ENCODE data around the gene ZDHHC9.

Gene ZDHHC9

GRCh38 chrX:129798888-129799287, 44.8 kb downstream of the ZDHHC9 start:
- WGBS (ENCODE audit: extremely low coverage, insufficient coverage, insufficient read length): no CpG with 5 or more reads among the region's 5 CpGs

GRCh38 chrX:129798456-129798855, 45.2 kb downstream of the ZDHHC9 start:
- no peak overlapping the region for H3K4ac ChIP-seq (ENCODE audit: low read depth, low read length)
- H3K9ac ChIP-seq (ENCODE audit: low read length): no peak overlapping the region
- no peak overlapping the region for H4K91ac ChIP-seq (ENCODE audit: low read depth, low read length)
- H3K4me2 ChIP-seq (ENCODE audit: low read length): no peak overlapping the region
- no peak overlapping the region for H2AFZ ChIP-seq (ENCODE audit: insufficient read depth, low read length, poor library complexity)
- no peak overlapping the region for H2AK5ac ChIP-seq (ENCODE audit: low read length)
- H3K27me3 ChIP-seq (ENCODE audit: insufficient read depth, low read length): no peaks in the 10 kb centered on the region
- H3K27ac ChIP-seq (ENCODE audit: low read depth, low read length): no peak overlapping the region
- H3K4me1 ChIP-seq (ENCODE audit: control insufficient read depth in 1 of 2, insufficient read depth in 2 of 2, low read length in 2 of 2): no peaks in the 10 kb centered on the region
- H3K79me1 ChIP-seq (ENCODE audit: low read length): no peaks in the 10 kb centered on the region
- H3K9me3 ChIP-seq (ENCODE audit: insufficient read depth, low read depth, low read length): no peaks in the 10 kb centered on the region
- H3K14ac ChIP-seq (ENCODE audit: low read length): no peak overlapping the region
- no peak overlapping the region for H4K12ac ChIP-seq (ENCODE audit: low read depth, low read length)
- WGBS (ENCODE audit: extremely low coverage, insufficient coverage, insufficient read length): no CpG with 5 or more reads among the region's 3 CpGs
- no peaks in the 10 kb centered on the region for H3K79me2 ChIP-seq (ENCODE audit: control insufficient read depth, insufficient read depth, low read length, poor library complexity)
- H4K8ac ChIP-seq (ENCODE audit: low read depth, low read length): no peak overlapping the region
- no peak overlapping the region for H2BK5ac ChIP-seq (ENCODE audit: low read depth, low read length, poor library complexity)
- DNase-seq: no peak
- no peak overlapping the region for H3K23ac ChIP-seq (ENCODE audit: low read length)
- no peak overlapping the region for H2BK12ac ChIP-seq (ENCODE audit: low read length)
- H3K36me3 ChIP-seq (ENCODE audit: control insufficient read depth in 1 of 2, insufficient read depth in 2 of 2, low read length in 2 of 2): peaks cover 0 to 3% of the 10 kb centered on the region in 2 experiments
- H2BK120ac ChIP-seq (ENCODE audit: insufficient read depth, low read length, poor library complexity): no peak overlapping the region
- no peak overlapping the region for H3K18ac ChIP-seq (ENCODE audit: low read length)
- no peak overlapping the region for H3K4me3 ChIP-seq (ENCODE audit: low read depth, low read length)

More at GRCh38 chrX:129798888-129799287, 44.8 kb downstream of the ZDHHC9 start:
- Histone ChIP-seq H3K4me2 (ENCODE audit: low read length) (no peak overlapping the region), H3K9me3 (ENCODE audit: insufficient read depth, low read depth, low read length) (no peaks in the 10 kb centered on the region), H4K91ac (ENCODE audit: low read depth, low read length) (no peak overlapping the region), H3K14ac (ENCODE audit: low read length) (no peak overlapping the region), H2AFZ (ENCODE audit: insufficient read depth, low read length, poor library complexity) (no peak overlapping the region), H3K18ac (ENCODE audit: low read length) (no peak overlapping the region), H2BK120ac (ENCODE audit: insufficient read depth, low read length, poor library complexity) (no peak overlapping the region), H3K4me3 (ENCODE audit: low read depth, low read length) (no peak overlapping the region), H2BK5ac (ENCODE audit: low read depth, low read length, poor library complexity) (no peak overlapping the region), H3K27ac (ENCODE audit: low read depth, low read length) (no peak overlapping the region), H4K12ac (ENCODE audit: low read depth, low read length) (no peak overlapping the region), H3K36me3 (ENCODE audit: control insufficient read depth in 1 of 2, insufficient read depth in 2 of 2, low read length in 2 of 2) (peaks cover 0 to 3% of the 10 kb centered on the region in 2 experiments), H2BK12ac (ENCODE audit: low read length) (no peak overlapping the region), H3K23ac (ENCODE audit: low read length) (no peak overlapping the region), H3K79me2 (ENCODE audit: control insufficient read depth, insufficient read depth, low read length, poor library complexity) (no peaks in the 10 kb centered on the region), H3K27me3 (ENCODE audit: insufficient read depth, low read length) (no peaks in the 10 kb centered on the region), H2AK5ac (ENCODE audit: low read length) (no peak overlapping the region), H3K4me1 (ENCODE audit: control insufficient read depth in 1 of 2, insufficient read depth in 2 of 2, low read length in 2 of 2) (no peaks in the 10 kb centered on the region), H3K9ac (ENCODE audit: low read length) (no peak overlapping the region), H4K8ac (ENCODE audit: low read depth, low read length) (no peak overlapping the region), H3K79me1 (ENCODE audit: low read length) (no peaks in the 10 kb centered on the region), H3K4ac (ENCODE audit: low read depth, low read length) (no peak overlapping the region)
- DNase-seq: no peak

GRCh38 chrX:129797251-129797906, 46.3 kb downstream of the ZDHHC9 start:
- Histone ChIP-seq H3K4me3 (ENCODE audit: low read depth, low read length) (no peak overlapping the region), H2BK120ac (ENCODE audit: insufficient read depth, low read length, poor library complexity) (no peak overlapping the region), H3K9ac (ENCODE audit: low read length) (no peak overlapping the region), H3K18ac (ENCODE audit: low read length) (no peak overlapping the region), H4K91ac (ENCODE audit: low read depth, low read length) (no peak overlapping the region), H2AFZ (ENCODE audit: insufficient read depth, low read length, poor library complexity) (no peak overlapping the region), H4K12ac (ENCODE audit: low read depth, low read length) (no peak overlapping the region), H4K8ac (ENCODE audit: low read depth, low read length) (no peak overlapping the region), H3K4ac (ENCODE audit: low read depth, low read length) (no peak overlapping the region), H3K14ac (ENCODE audit: low read length) (no peak overlapping the region), H2AK5ac (ENCODE audit: low read length) (no peak overlapping the region), H3K36me3 (ENCODE audit: control insufficient read depth in 1 of 2, insufficient read depth in 2 of 2, low read length in 2 of 2) (peaks cover 0 to 3% of the 10 kb centered on the region in 2 experiments), H3K79me1 (ENCODE audit: low read length) (no peaks in the 10 kb centered on the region), H3K4me1 (ENCODE audit: control insufficient read depth in 1 of 2, insufficient read depth in 2 of 2, low read length in 2 of 2) (no peaks in the 10 kb centered on the region), H3K4me2 (ENCODE audit: low read length) (no peak overlapping the region), H2BK5ac (ENCODE audit: low read depth, low read length, poor library complexity) (no peak overlapping the region), H3K79me2 (ENCODE audit: control insufficient read depth, insufficient read depth, low read length, poor library complexity) (no peaks in the 10 kb centered on the region), H3K23ac (ENCODE audit: low read length) (no peak overlapping the region), H3K27me3 (ENCODE audit: insufficient read depth, low read length) (no peaks in the 10 kb centered on the region), H2BK12ac (ENCODE audit: low read length) (no peak overlapping the region), H3K9me3 (ENCODE audit: insufficient read depth, low read depth, low read length) (no peaks in the 10 kb centered on the region), H3K27ac (ENCODE audit: low read depth, low read length) (no peak overlapping the region)
- no peak for DNase-seq
- WGBS (ENCODE audit: extremely low coverage, insufficient coverage, insufficient read length): no CpG with 5 or more reads among the region's 4 CpGs

- Histone ChIP-seq H3K79me2 (ENCODE audit: control insufficient read depth, insufficient read depth, low read length, poor library complexity) (no peaks in the 10 kb centered on the region), H3K4me3 (ENCODE audit: low read depth, low read length) (no peak overlapping the region), H3K9ac (ENCODE audit: low read length) (no peak overlapping the region), H3K18ac (ENCODE audit: low read length) (no peak overlapping the region), H3K27ac (ENCODE audit: low read depth, low read length) (no peak overlapping the region), H3K4me2 (ENCODE audit: low read length) (no peak overlapping the region), H3K14ac (ENCODE audit: low read length) (no peak overlapping the region), H2BK12ac (ENCODE audit: low read length) (no peak overlapping the region), H4K91ac (ENCODE audit: low read depth, low read length) (no peak overlapping the region), H2BK5ac (ENCODE audit: low read depth, low read length, poor library complexity) (no peak overlapping the region), H3K4ac (ENCODE audit: low read depth, low read length) (no peak overlapping the region), H3K23ac (ENCODE audit: low read length) (no peak overlapping the region), H3K27me3 (ENCODE audit: insufficient read depth, low read length) (no peaks in the 10 kb centered on the region), H3K36me3 (ENCODE audit: control insufficient read depth in 1 of 2, insufficient read depth in 2 of 2, low read length in 2 of 2) (peaks cover 0 to 2% of the 10 kb centered on the region in 2 experiments), H3K9me3 (ENCODE audit: insufficient read depth, low read depth, low read length) (no peaks in the 10 kb centered on the region), H2AFZ (ENCODE audit: insufficient read depth, low read length, poor library complexity) (no peak overlapping the region), H4K12ac (ENCODE audit: low read depth, low read length) (no peak overlapping the region), H4K8ac (ENCODE audit: low read depth, low read length) (no peak overlapping the region), H2BK120ac (ENCODE audit: insufficient read depth, low read length, poor library complexity) (no peak overlapping the region), H3K4me1 (ENCODE audit: control insufficient read depth in 1 of 2, insufficient read depth in 2 of 2, low read length in 2 of 2) (no peaks in the 10 kb centered on the region), H2AK5ac (ENCODE audit: low read length) (no peak overlapping the region), H3K79me1 (ENCODE audit: low read length) (no peaks in the 10 kb centered on the region)
- no peak for DNase-seq
- whole genome bisulfite sequencing (ENCODE audit: extremely low coverage, insufficient coverage, insufficient read length): no CpG with 5 or more reads among the region's 1 CpG
Observed at GRCh38 chrX:129795584-129795983, 48.1 kb downstream of the ZDHHC9 start.
